Effector memory CD4-positive, alpha-beta T cell (primary cell): ENCODE measurements around the gene IQGAP3.
"Not testable (repeated sequence)": the region's sequence is repeated elsewhere in the genome, so short reads cannot be mapped to it uniquely, and the experiment has no call there.

Experiments used
- DNase-seq, 3 donors: peaks; one replicate each; pipeline ENCODE4 v3.0.0-alpha.2; 2020
- H3K27ac ChIP-seq: 2 replicates; pipeline ENCODE4 v1.7.0; 2013; ENCODE audit warnings: mild to moderate bottlenecking, low read length, moderate library complexity; ENCODE audit not compliant: insufficient read depth, poor library complexity, severe bottlenecking
- H3K27me3 ChIP-seq: replicated peaks from 2 replicates; pipeline ENCODE4 v1.7.0; 2013; ENCODE audit warnings: mild to moderate bottlenecking, low read length; ENCODE audit not compliant: insufficient read depth, control insufficient read depth, poor library complexity, severe bottlenecking
- H3K36me3 ChIP-seq: 2 replicates; pipeline ENCODE4 v1.7.0; 2013; ENCODE audit warnings: mild to moderate bottlenecking, low read length, moderate library complexity; ENCODE audit not compliant: control insufficient read depth, insufficient read depth
- H3K4me1 ChIP-seq: 2 replicates; pipeline ENCODE4 v1.7.0; 2013; ENCODE audit warnings: low read length, mild to moderate bottlenecking; ENCODE audit not compliant: control insufficient read depth, insufficient read depth, poor library complexity, severe bottlenecking
- H3K4me3 ChIP-seq: 2 replicates; pipeline ENCODE4 v1.7.0; 2013; ENCODE audit warnings: low read length, low read depth, mild to moderate bottlenecking; ENCODE audit not compliant: insufficient read depth, poor library complexity, severe bottlenecking
- H3K9me3 ChIP-seq: 2 replicates; pipeline ENCODE4 v1.7.0; 2013; ENCODE audit warnings: mild to moderate bottlenecking, low read length, moderate library complexity; ENCODE audit not compliant: control insufficient read depth

Gene IQGAP3

GRCh38 chr1:156553860-156554485 is 18.4 kb downstream of the IQGAP3 start:
- no peaks in the 10 kb centered on the region for H3K4me1 ChIP-seq
- H3K27me3 ChIP-seq, result no peaks in the 10 kb centered on the region
- DNase-seq, result no peak
- H3K36me3 ChIP-seq, result no peaks in the 10 kb centered on the region
- no peaks in the 10 kb centered on the region for H3K9me3 ChIP-seq
- H3K4me3 ChIP-seq, result no peak overlapping the region
- no peak overlapping the region for H3K27ac ChIP-seq

DNA sequence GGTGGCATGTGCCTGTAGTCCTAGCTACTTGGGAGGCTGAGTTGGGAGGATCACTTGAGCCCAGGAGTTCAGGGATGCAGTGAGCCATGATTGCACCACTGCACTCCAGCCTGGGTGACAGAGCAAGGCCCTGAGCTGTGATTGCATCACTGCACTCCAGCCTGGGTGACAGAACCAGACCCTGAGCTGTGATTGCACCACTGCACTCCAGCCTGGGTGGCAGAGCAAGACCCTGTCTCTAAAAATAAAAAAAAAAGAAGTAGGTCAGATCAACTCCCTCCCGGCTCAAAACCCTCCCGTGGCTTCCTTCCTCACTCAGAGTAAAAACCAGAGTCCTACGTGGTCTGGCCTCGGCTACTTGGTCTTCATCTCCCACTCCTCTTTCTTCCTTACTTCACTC is 19.4 kb downstream of the IQGAP3 start:
- H3K27ac ChIP-seq, H3K4me1 ChIP-seq, H3K36me3 ChIP-seq, H3K9me3 ChIP-seq, H3K4me3 ChIP-seq, H3K27me3 ChIP-seq, DNase-seq: not testable (repeated sequence)

DNA sequence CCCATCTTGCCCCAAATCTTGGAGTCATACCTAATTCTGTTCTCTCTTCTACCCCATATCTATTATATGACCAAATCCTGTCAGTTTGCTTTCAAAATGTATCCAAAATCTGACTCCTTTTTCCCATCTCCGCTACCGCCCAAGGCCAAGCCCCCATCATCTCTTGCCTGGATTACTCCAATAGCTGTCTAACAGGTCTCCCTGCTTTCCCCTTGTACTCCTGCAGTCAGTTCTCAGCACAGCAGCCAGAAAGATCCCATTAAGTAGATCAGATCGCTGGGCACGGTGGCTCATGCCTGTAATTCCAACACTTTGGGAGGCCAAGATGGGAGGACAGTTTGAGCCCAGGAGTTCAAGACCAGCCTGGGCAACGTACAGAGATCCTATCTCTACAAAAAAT is 19.8 kb downstream of the IQGAP3 start:
- H3K9me3 ChIP-seq, result no peaks in the 10 kb centered on the region
- no peaks in the 10 kb centered on the region for H3K4me1 ChIP-seq
- no peaks in the 10 kb centered on the region for H3K36me3 ChIP-seq
- DNase-seq, result no peak
- H3K4me3 ChIP-seq, result no peak overlapping the region
- no peak overlapping the region for H3K27ac ChIP-seq
- H3K27me3 ChIP-seq, result no peaks in the 10 kb centered on the region

GRCh38 chr1:156551869-156552268 is 20.5 kb downstream of the IQGAP3 start:
- no peaks in the 10 kb centered on the region for H3K4me1 ChIP-seq
- no peak overlapping the region for H3K27ac ChIP-seq
- H3K4me3 ChIP-seq, result no peak overlapping the region
- no peak for DNase-seq
- H3K9me3 ChIP-seq, result no peaks in the 10 kb centered on the region
- no peaks in the 10 kb centered on the region for H3K27me3 ChIP-seq
- H3K36me3 ChIP-seq, result no peaks in the 10 kb centered on the region

DNA sequence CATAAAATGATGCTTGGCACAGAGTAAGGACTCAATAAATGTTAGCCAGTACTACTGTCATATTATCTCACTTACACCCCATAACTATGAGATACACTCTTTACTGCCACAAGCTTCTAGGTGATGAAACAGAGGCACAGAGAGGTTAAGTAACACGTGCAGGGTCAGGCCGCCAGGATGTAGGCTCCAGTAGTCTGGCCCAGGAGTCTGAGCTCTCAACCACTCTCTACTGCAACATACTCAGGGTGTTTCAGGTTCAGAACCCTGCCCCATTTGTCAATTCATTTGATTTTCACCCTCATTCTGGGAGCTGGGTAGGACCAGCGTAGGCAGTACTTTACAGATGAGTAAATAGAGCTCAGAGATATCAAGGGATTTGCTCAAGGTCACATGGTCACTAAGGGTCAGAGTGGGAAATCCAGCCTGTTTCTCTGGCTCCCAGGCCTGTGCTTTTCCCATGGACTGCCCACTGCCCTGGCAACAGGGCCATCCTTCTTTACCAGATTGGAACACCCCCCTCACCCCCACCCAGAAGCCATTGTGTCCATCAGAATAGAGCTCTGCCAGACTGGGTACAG is 21.2 kb downstream of the IQGAP3 start:
- Histone ChIP-seq H3K36me3 (no peaks in the 10 kb centered on the region), H3K27ac (no peak overlapping the region), H3K9me3 (no peaks in the 10 kb centered on the region), H3K4me3 (no peak overlapping the region), H3K4me1 (no peaks in the 10 kb centered on the region), H3K27me3 (no peaks in the 10 kb centered on the region)
- no peak for DNase-seq

- H3K9me3 ChIP-seq, result no peaks in the 10 kb centered on the region
- H3K27me3 ChIP-seq, result no peaks in the 10 kb centered on the region
- H3K36me3 ChIP-seq, result no peaks in the 10 kb centered on the region
- DNase-seq, result no peak
- H3K4me1 ChIP-seq, result no peaks in the 10 kb centered on the region
- no peak overlapping the region for H3K27ac ChIP-seq
- H3K4me3 ChIP-seq, result no peak overlapping the region
Observed at GRCh38 chr1:156550346-156550745, 22.0 kb downstream of the IQGAP3 start.

DNA sequence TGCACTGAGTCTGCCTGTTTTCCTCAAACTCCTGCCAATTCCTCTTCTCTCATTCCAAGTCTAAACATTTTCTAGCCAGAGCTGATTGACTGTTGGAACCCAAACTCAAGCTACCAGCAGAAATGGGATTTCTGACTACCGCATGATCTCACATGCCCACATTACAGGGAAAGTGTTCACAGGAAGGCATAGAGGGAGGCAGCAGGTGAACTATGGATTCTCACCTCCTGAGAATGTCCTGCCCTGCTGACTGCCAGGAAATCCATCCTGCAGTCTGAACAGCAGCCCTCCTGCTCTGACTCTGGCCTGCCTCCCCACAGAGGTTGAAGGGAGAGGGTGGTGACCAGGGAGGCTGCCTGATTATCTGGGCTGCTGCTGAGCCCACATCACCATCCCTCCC is 22.5 kb downstream of the IQGAP3 start:
- Histone ChIP-seq H3K27me3 (no peaks in the 10 kb centered on the region), H3K4me1 (no peaks in the 10 kb centered on the region), H3K27ac (no peak overlapping the region), H3K4me3 (no peak overlapping the region), H3K9me3 (no peaks in the 10 kb centered on the region), H3K36me3 (no peaks in the 10 kb centered on the region)
- no peak for DNase-seq

- Histone ChIP-seq H3K27ac (no peak overlapping the region), H3K9me3 (no peaks in the 10 kb centered on the region), H3K36me3 (no peaks in the 10 kb centered on the region), H3K27me3 (no peaks in the 10 kb centered on the region), H3K4me1 (no peaks in the 10 kb centered on the region), H3K4me3 (no peak overlapping the region)
- DNase-seq, result no peak
Observed at GRCh38 chr1:156549390-156549789, 23.0 kb downstream of the IQGAP3 start.

DNA sequence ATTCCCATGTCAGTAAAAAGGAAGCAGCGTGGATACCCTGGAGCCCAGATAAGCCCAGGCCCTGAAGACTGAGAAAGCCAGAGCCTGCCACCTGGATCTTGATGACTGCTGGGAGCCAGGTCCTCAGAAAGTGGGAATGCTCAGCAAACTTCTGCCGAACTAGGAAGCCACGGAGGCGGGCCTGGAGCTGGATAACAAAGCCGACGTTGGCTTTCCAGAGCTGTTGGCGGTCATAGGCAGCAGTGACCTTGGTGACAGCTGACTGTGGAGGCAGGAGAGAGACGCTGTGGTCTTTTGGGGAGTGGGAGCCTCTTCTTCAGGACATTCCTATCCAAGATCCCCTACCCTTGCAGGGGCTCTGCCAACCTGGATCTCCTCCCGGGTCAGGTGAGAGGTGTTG is 24.4 kb downstream of the IQGAP3 start:
- no peaks in the 10 kb centered on the region for H3K36me3 ChIP-seq
- H3K4me3 ChIP-seq, result no peak overlapping the region
- H3K27me3 ChIP-seq, result no peaks in the 10 kb centered on the region
- no peaks in the 10 kb centered on the region for H3K9me3 ChIP-seq
- no peak for DNase-seq
- H3K4me1 ChIP-seq, result no peaks in the 10 kb centered on the region
- H3K27ac ChIP-seq, result no peak overlapping the region

DNA sequence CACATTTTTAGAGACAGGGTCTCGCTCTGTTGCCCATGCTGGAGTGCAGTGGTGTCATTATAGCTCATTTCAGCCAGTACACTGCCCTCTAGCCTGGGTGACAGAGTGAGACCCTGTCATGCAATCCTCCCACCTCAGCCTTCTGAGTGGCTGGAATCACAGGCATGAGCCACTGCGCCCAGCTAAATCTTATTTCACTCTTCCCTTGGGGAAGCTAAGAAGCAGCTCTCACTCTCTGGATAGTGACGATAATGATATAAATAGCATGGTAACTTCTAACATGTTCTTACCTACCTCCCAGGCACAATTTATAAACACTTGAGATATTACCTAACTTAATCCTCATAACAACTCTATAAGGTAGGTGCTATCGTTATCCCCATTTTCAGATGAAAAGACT is 24.9 kb downstream of the IQGAP3 start:
- no peaks in the 10 kb centered on the region for H3K4me1 ChIP-seq
- no peak overlapping the region for H3K4me3 ChIP-seq
- H3K27ac ChIP-seq, result no peak overlapping the region
- no peak for DNase-seq
- no peaks in the 10 kb centered on the region for H3K36me3 ChIP-seq
- no peaks in the 10 kb centered on the region for H3K27me3 ChIP-seq
- H3K9me3 ChIP-seq, result no peaks in the 10 kb centered on the region
